Nephron progenitor cell (in vitro differentiated cells): ENCODE data around the gene RNU6-9.
"Not testable (repeated sequence)": the region's sequence is repeated elsewhere in the genome, so short reads cannot be mapped to it uniquely, and the experiment has no call there.

Experiments used
- DNase-seq: peaks from one replicate; pipeline ENCODE4 v3.0.0; 2021
- H3K27ac Mint-ChIP-seq: 2 replicates; pipeline ENCODE4 v1.8.0; 2021; ENCODE audit warnings: mild to moderate bottlenecking, moderate library complexity, mixed read lengths
- H3K27me3 Mint-ChIP-seq: 2 replicates; pipeline ENCODE4 v1.8.0; 2021; ENCODE audit warnings: mild to moderate bottlenecking, low read depth, mixed read lengths; ENCODE audit not compliant: poor library complexity
- H3K36me3 Mint-ChIP-seq: 2 replicates; pipeline ENCODE4 v1.8.0; 2021; ENCODE audit warnings: low read depth, mixed read lengths
- H3K4me1 Mint-ChIP-seq: 2 replicates; pipeline ENCODE4 v1.8.0; 2021; ENCODE audit warnings: mixed read lengths
- H3K4me3 Mint-ChIP-seq: 2 replicates; pipeline ENCODE4 v1.8.0; 2021; ENCODE audit warnings: mild to moderate bottlenecking, moderate library complexity, mixed read lengths
- H3K9me3 Mint-ChIP-seq: 2 replicates; pipeline ENCODE4 v1.8.0; 2021; ENCODE audit warnings: mild to moderate bottlenecking, moderate library complexity, mixed read lengths
- CTCF ChIP-seq: fragments of 200-600 bp; sonication (generic); IDR thresholded peaks from 2 replicates; pipeline ENCODE4 v1.5.0; 2021; ENCODE audit warnings: antibody characterized with exemption

The RNU6-9 gene

GRCh38 chr19:876089-876488 lies 17.2 kb upstream of the RNU6-9 start:
- TF ChIP-seq CTCF: no peak
- Mint-ChIP-seq H3K27ac (no peak overlapping the region), H3K4me3 (no peak overlapping the region), H3K4me1 (no peaks in the 10 kb centered on the region), H3K27me3 (no peaks in the 10 kb centered on the region), H3K36me3 (peaks cover 27% of the 10 kb centered on the region), H3K9me3 (no peaks in the 10 kb centered on the region)
- DNase-seq: no peak

GRCh38 chr19:876780-877314 lies 16.4 kb upstream of the RNU6-9 start:
- Mint-ChIP-seq H3K4me3 (no peak overlapping the region), H3K27me3 (no peaks in the 10 kb centered on the region), H3K36me3 (peaks cover 30% of the 10 kb centered on the region), H3K4me1 (no peaks in the 10 kb centered on the region), H3K9me3 (no peaks in the 10 kb centered on the region), H3K27ac (no peak overlapping the region)
- no peak for DNase-seq
- TF ChIP-seq CTCF: no peak

GRCh38 chr19:877992-878660 lies 15.2 kb upstream of the RNU6-9 start:
- peaks cover 39% of the 10 kb centered on the region for H3K36me3 Mint-ChIP-seq
- not testable (repeated sequence) for DNase-seq, H3K27ac Mint-ChIP-seq, H3K27me3 Mint-ChIP-seq, H3K4me1 Mint-ChIP-seq, H3K4me3 Mint-ChIP-seq, H3K9me3 Mint-ChIP-seq

GRCh38 chr19:878751-879561 lies 14.3 kb upstream of the RNU6-9 start:
- H3K4me1 Mint-ChIP-seq, H3K27me3 Mint-ChIP-seq, DNase-seq, H3K27ac Mint-ChIP-seq, H3K9me3 Mint-ChIP-seq, H3K4me3 Mint-ChIP-seq: not testable (repeated sequence)
- peaks cover 39% of the 10 kb centered on the region for H3K36me3 Mint-ChIP-seq

- no peaks in the 10 kb centered on the region for H3K27me3 Mint-ChIP-seq
- no peak overlapping the region for H3K4me3 Mint-ChIP-seq
- H3K36me3 Mint-ChIP-seq: peaks cover 39% of the 10 kb centered on the region
- no peaks in the 10 kb centered on the region for H3K4me1 Mint-ChIP-seq
- DNase-seq: no peak
- TF ChIP-seq CTCF: no peak
- H3K9me3 Mint-ChIP-seq: no peaks in the 10 kb centered on the region
- no peak overlapping the region for H3K27ac Mint-ChIP-seq
Observed at GRCh38 chr19:879711-880438, 13.4 kb upstream of the RNU6-9 start.

- no peaks in the 10 kb centered on the region for H3K9me3 Mint-ChIP-seq
- peaks cover 31% of the 10 kb centered on the region for H3K36me3 Mint-ChIP-seq
- no peaks in the 10 kb centered on the region for H3K4me1 Mint-ChIP-seq
- no peaks in the 10 kb centered on the region for H3K27me3 Mint-ChIP-seq
- no peak for DNase-seq
- H3K27ac Mint-ChIP-seq: no peak overlapping the region
- no peak for TF ChIP-seq CTCF
- no peak overlapping the region for H3K4me3 Mint-ChIP-seq
Observed at GRCh38 chr19:881385-882071, 11.8 kb upstream of the RNU6-9 start.
